Myocyte (in vitro differentiated cells): ENCODE measurements around the gene SLC6A8. TPM values are rescaled to one million over a fixed set of nuclear protein-coding genes. Genes with fewer than 3 reads are reported as not detected.
"Not testable (repeated sequence)": the region's sequence is repeated elsewhere in the genome, so short reads cannot be mapped to it uniquely, and the experiment has no call there.

Experiments used
- DNase-seq: peaks from one replicate; pipeline ENCODE4 v3.0.0-alpha.2; 2012; ENCODE audit warnings: low read depth
- total RNA-seq: library from RNA; depleted of rRNA; stranded (reverse); fragments of >200 nt; gene quantifications from 2 replicates; pipeline ENCODE4 v1.2.3, GENCODE V29; 2014

The SLC6A8 gene
- total RNA-seq, 1 donor from 2014 or later = 39.8 TPM

- DNase-seq = no peak
These were observed 15.9 kb upstream of the SLC6A8 start for GRCh38 chrX:153671589-153672530.

GRCh38 chrX:153672531-153673427, 14.9 kb upstream of the SLC6A8 start:
- DNase-seq = no peak

GRCh38 chrX:153673428-153674218, 14.1 kb upstream of the SLC6A8 start, which contains the start of gene PNCK:
TSS of gene PNCK (minus strand) at chrX:153673813. CDS start at chrX:153673076, 737 bp downstream.
- no peak for DNase-seq

- DNase-seq = no peak
These were observed 13.4 kb upstream of the SLC6A8 start for GRCh38 chrX:153674219-153674851.

GRCh38 chrX:153681175-153681574, 6.6 kb upstream of the SLC6A8 start:
- no peak for DNase-seq

- DNase-seq = not testable (repeated sequence)
These were observed 4.2 kb upstream of the SLC6A8 start for GRCh38 chrX:153683486-153683885.

- DNase-seq = no peak
These were observed 3.1 kb upstream of the SLC6A8 start for GRCh38 chrX:153684467-153685155.

GRCh38 chrX:153685156-153685536, 2.6 kb upstream of the SLC6A8 start:
- DNase-seq = no peak

- DNase-seq = no peak
These were observed 1.7 kb upstream of the SLC6A8 start for GRCh38 chrX:153685751-153686696.

GRCh38 chrX:153686711-153687110, 1.0 kb upstream of the SLC6A8 start:
- no peak for DNase-seq

GRCh38 chrX:153688071-153688470, 345 bp downstream of the SLC6A8 start:
- DNase-seq = no peak

- DNase-seq = no peak
These were observed 780 bp downstream of the SLC6A8 start for GRCh38 chrX:153688506-153688905.

GRCh38 chrX:153688911-153689590, 1.3 kb downstream of the SLC6A8 start:
- no peak for DNase-seq

- DNase-seq = no peak
These were observed 2.1 kb downstream of the SLC6A8 start for GRCh38 chrX:153689654-153690465.

GRCh38 chrX:153690466-153690865, 2.7 kb downstream of the SLC6A8 start:
- DNase-seq = no peak

- DNase-seq = not testable (repeated sequence)
These were observed 3.5 kb downstream of the SLC6A8 start for GRCh38 chrX:153691032-153691827.
